ENCODE measurements around the gene GMNN.

DNA sequence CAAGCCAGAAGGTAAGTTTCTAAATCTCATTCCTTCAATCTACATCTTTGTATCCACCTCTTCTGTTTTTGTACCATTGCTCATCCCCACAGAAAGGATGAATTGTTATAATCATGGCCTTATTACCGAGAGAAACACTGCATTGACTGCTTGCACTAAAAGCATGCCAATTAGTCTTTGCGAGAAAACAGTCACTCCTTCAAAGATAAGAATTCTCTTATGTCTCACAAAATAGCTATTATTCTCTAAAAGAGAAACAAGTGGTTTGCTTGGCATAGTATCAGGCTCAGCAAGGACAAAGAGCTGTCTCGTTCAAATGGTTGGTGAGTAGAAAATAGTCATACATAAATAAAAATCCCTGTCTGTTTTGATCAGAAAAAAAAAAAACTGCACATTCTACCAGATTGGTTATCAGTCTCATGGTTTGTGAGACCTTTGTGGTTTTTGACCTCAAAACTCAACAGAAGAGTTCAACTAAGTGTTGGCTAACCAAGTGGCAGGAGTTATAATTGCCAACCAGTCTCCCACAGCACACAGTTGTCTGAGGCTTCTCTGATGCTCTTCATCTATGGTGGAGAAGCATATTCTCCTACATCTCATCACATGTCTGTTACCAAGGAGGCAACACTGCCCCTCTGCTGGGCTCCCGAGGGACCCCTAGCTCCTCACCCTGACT, 59.1 kb downstream of the GMNN start:
- TF ChIP-seq, protein P1, sequence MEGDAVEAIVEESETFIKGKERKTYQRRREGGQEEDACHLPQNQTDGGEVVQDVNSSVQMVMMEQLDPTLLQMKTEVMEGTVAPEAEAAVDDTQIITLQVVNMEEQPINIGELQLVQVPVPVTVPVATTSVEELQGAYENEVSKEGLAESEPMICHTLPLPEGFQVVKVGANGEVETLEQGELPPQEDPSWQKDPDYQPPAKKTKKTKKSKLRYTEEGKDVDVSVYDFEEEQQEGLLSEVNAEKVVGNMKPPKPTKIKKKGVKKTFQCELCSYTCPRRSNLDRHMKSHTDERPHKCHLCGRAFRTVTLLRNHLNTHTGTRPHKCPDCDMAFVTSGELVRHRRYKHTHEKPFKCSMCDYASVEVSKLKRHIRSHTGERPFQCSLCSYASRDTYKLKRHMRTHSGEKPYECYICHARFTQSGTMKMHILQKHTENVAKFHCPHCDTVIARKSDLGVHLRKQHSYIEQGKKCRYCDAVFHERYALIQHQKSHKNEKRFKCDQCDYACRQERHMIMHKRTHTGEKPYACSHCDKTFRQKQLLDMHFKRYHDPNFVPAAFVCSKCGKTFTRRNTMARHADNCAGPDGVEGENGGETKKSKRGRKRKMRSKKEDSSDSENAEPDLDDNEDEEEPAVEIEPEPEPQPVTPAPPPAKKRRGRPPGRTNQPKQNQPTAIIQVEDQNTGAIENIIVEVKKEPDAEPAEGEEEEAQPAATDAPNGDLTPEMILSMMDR (IDR thresholded peaks at IDR 0.05; ENCODE audit: insufficient read depth, low read length, poor library complexity, severe bottlenecking) = no peak
- TF ChIP-seq EZH2phosphoT487 (conservative IDR thresholded peaks at IDR 0.05; ENCODE audit: low read length) = no peak
